AG09319 (cell line): ENCODE measurements around the gene ESPNL.
A peak's percentile ranks its signal among the peaks of the same experiment; 100 is the strongest.

Experiments
- DNase-seq: peaks from one replicate; pipeline ENCODE4 v3.0.0-alpha.2; 2010; ENCODE audit warnings: low read depth; ENCODE audit errors: extremely low read depth
- TF ChIP-seq, protein P1 (sequence below): IDR thresholded peaks from 2 replicates; pipeline ENCODE4 v1.5.1; 2011; ENCODE audit warnings: low read depth, mild to moderate bottlenecking, inconsistent platforms, low read length, moderate library complexity

ESPNL gene

DNA sequence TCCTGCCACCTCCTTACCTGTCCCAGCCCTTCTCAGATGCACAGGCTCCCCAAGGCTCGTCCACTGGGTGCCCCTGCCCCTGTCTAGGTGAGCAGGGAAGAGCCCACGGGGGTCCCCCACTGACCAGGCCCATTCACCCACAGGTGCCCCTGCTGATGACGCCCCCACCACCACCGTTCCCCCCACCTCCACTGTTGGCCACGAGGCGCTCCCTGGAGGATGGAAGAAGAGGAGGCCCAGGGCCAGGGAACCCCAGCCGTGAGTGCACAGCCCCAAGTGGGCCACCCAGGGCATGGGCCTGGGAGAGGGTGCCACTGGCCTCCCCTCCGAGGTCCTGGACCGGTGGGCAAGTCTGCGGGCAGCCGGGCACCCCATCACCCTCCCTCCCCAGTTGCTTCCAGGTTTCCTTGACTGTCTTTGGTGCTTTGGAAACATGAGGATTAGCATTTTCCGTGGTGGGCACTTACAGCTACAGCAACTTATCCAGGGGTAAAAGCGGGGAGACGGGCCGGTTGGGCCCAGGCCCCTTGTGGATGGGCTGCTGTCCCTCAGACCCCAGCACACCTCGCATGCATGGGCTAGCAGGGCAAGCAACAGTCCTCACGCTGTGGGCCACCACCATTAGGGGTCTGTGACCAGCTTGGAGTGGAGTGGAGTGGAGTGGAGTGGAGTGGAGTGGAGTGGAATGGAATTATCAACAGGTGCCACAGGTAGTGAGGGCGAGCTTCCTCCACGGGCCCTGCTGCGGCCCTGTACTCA lies 25.2 kb downstream of the ESPNL start:
- no peak for DNase-seq

DNA sequence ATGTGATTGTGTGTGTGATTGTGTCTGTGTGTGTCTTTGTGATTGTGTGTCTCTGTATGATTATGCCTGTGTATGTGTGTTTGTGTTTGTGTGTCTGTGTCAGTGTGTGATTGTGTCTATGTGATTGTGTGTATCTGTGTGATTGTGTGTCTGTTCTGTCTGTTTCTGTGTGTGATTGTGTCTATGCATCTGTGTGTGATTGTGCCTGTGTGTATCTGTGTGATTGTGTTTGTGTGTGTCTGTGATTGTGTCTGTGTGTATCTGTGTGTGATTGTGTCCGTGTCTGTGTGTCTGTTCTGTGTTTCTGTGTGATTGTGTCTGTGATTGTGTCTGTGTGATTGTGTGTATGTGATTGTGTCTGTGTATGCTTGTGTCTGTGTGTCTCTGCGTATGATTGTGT lies 26.2 kb downstream of the ESPNL start:
- TF ChIP-seq, protein P1, sequence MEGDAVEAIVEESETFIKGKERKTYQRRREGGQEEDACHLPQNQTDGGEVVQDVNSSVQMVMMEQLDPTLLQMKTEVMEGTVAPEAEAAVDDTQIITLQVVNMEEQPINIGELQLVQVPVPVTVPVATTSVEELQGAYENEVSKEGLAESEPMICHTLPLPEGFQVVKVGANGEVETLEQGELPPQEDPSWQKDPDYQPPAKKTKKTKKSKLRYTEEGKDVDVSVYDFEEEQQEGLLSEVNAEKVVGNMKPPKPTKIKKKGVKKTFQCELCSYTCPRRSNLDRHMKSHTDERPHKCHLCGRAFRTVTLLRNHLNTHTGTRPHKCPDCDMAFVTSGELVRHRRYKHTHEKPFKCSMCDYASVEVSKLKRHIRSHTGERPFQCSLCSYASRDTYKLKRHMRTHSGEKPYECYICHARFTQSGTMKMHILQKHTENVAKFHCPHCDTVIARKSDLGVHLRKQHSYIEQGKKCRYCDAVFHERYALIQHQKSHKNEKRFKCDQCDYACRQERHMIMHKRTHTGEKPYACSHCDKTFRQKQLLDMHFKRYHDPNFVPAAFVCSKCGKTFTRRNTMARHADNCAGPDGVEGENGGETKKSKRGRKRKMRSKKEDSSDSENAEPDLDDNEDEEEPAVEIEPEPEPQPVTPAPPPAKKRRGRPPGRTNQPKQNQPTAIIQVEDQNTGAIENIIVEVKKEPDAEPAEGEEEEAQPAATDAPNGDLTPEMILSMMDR: no peak
- no peak for DNase-seq

More for the DNA sequence above, 25.2 kb downstream of the ESPNL start:
- TF ChIP-seq, protein P1: no peak

DNA sequence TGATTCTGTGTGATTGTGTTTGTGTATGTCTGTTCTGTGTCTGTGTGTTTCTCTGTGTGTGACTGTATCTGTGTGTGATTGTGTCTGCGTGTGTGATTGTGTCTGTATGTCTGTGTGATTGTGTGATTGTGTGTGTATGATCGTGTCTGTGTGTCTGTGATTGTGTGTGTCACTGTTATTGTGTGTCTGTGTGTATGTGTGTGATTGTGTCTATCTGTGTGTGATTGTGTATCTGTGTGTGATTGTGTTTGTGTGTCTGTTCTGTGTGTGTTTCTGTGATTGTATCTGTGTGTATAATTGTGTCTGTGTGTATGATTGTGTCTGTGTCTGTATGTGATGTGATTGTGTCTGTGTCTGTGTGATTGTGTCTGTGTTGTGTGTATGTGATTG lies 26.6 kb downstream of the ESPNL start:
- TF ChIP-seq, protein P1: no peak
- DNase-seq: no peak

DNA sequence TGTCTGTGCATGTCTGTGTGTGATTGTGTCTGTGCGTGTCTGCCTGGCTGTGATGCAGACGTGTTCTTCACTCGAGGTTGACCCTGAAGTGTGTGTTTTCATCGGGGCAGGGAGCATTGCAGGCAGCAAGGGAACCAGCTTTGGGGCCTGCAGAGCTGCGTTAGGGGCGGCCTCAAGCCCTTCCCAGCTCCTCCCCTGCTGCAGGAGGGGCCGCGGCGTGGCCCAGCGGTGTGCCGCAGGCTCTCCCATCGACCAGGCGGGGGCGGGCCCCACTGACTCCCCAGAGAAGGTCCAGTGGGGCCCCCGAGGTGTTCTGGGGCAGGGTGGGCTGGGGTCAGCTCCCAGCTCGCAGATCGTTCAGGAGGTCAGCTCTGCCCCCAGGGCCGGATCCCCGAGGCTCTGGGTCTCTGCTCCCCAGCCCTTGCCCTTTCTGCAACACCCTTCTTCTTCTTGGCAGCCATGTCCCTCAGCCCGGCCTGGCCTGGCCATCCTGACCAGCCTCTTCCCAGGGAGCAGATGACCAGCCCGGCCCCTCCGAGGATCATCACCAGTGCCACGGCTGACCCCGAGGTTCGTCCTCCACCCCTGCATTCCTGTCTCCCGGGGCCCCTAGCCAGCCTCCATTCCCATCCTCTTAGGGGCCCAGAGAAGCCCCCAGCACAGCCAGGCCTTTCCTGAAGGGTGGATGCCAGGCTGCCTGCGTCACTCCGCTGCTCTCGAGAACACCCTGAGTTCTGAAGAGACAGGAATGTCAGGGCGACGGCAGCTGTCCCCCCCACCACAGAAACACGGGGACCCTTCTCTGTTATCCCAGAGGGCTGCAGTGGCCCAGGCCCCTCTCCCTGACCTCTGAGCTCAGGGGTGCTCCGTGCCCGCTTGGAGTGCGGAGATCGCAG lies 27.3 kb downstream of the ESPNL start:
- peak; percentile 10 for DNase-seq
- TF ChIP-seq, protein P1: peak; percentile 5; the same call in 1 of the 2 replicates

DNA sequence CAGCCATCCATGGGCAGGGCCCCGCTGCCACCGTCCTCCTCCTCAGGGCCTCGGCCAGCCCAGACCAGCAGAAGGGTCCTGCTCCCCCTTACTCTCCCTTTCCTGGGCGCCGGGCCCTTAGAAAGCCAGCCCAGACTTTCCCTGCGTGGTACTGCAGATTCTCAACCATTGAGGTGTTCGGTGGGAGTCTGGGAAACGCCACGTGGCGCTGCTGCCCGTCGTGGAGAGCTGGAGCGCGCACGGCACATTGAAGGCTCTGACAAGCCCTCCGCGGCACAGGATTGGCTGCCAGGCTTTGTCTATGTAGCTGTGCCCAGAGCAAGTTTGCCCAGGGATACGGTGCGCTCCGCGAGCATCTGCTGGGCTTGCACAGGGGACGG lies 27.9 kb downstream of the ESPNL start:
- TF ChIP-seq, protein P1: no peak
- no peak for DNase-seq

DNA sequence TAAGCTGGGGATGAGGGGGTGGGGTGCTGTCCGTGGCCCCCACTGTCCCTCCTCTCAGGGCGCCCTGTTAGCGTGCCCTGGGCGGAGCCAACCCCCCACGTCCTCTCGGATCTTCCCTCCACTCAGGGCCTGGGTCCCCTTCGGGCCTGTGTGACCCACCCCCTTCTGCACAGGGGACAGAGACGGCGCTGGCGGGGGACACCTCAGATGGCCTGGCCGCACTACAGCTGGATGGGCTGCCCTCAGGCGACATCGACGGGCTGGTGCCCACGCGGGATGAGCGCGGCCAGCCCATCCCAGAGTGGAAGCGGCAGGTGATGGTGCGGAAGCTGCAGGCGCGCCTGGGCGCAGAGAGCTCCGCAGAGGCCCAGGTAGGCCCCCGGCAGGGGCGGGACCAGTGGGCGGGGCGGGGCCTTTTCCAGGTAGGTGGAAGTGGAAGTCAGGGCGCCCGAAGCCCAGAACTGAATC lies 28.4 kb downstream of the ESPNL start:
- TF ChIP-seq, protein P1: no peak

More for the DNA sequence above, 28.4 kb downstream of the ESPNL start:
- no peak for DNase-seq
